ENCODE data around the gene TEX22. TPM values are rescaled to one million over a fixed set of nuclear protein-coding genes. Genes with fewer than 3 reads are reported as not detected.

The TEX22 gene
- total and polyA plus RNA-seq, 2 donors (not counting 1 experiment from before 2014, with no cell fraction given): 0.05 to 0.33 TPM

DNA sequence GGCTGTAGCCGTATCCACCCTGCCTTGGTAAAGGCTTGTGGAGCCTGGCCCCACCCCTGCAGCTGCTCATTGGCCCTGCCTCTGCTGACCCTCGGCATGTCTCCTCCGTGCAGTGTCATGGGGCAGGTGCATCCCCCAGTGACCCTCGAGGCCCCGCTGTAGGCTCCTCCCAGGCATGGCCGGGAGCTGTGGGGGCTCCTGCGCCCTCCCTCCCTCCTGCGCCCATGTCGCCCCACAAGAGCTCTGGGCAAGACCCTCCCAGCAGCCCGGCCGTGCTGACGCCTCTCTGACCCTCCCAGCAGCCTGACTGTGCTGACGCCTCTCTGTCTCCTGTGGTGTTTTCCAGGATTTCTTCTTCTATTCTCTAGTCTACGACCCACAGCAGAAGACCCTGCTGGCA is 55.5 kb downstream of the TEX22 start:
- no peak overlapping the region for H3K9ac ChIP-seq (ENCODE audit: insufficient read depth, low read length)
- no peak for DNase-seq (ENCODE audit: low read depth in 2 of 2)
- H3K4me3 ChIP-seq (replicated peaks in 1 of 4; ENCODE audit: control extremely low read depth in 1 of 4, insufficient read depth in 1 of 4, low read depth in 3 of 4, low read length in 4 of 4): no peak overlapping the region
- H3K9me3 ChIP-seq (ENCODE audit: control insufficient read depth, insufficient read depth, low read depth, low read length): no peaks in the 10 kb centered on the region
- no peak overlapping the region for H3K4me2 ChIP-seq (ENCODE audit: extremely low read depth, insufficient read depth, low read length)
- H2AFZ ChIP-seq (ENCODE audit: low read length): no peak overlapping the region
- TF ChIP-seq EZH2 (IDR thresholded peaks at IDR 0.05; ENCODE audit: low read length, missing control alignments): no peak
- TF ChIP-seq, protein P1, sequence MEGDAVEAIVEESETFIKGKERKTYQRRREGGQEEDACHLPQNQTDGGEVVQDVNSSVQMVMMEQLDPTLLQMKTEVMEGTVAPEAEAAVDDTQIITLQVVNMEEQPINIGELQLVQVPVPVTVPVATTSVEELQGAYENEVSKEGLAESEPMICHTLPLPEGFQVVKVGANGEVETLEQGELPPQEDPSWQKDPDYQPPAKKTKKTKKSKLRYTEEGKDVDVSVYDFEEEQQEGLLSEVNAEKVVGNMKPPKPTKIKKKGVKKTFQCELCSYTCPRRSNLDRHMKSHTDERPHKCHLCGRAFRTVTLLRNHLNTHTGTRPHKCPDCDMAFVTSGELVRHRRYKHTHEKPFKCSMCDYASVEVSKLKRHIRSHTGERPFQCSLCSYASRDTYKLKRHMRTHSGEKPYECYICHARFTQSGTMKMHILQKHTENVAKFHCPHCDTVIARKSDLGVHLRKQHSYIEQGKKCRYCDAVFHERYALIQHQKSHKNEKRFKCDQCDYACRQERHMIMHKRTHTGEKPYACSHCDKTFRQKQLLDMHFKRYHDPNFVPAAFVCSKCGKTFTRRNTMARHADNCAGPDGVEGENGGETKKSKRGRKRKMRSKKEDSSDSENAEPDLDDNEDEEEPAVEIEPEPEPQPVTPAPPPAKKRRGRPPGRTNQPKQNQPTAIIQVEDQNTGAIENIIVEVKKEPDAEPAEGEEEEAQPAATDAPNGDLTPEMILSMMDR (conservative IDR thresholded peaks at IDR 0.05 in 1 of 2, IDR thresholded peaks at IDR 0.05 in 1 of 2; ENCODE audit: low read depth in 1 of 2, low read length in 2 of 2): no peak
- H4K20me1 ChIP-seq (ENCODE audit: control insufficient read depth, extremely low read depth, insufficient read depth, low read length): no peaks in the 10 kb centered on the region
- no peaks in the 10 kb centered on the region for H3K4me1 ChIP-seq (ENCODE audit: control insufficient read depth, extremely low read depth, insufficient read depth, low read length)
- peaks cover 22% of the 10 kb centered on the region for H3K36me3 ChIP-seq (ENCODE audit: control insufficient read depth, insufficient read depth, low read length)
- no peaks in the 10 kb centered on the region for H3K27me3 ChIP-seq (ENCODE audit: control insufficient read depth, insufficient read depth, low read length)
- H3K79me2 ChIP-seq (ENCODE audit: control insufficient read depth, insufficient read depth, low read length): no peaks in the 10 kb centered on the region
- no peak overlapping the region for H3K27ac ChIP-seq (ENCODE audit: insufficient read depth, low read length)

DNA sequence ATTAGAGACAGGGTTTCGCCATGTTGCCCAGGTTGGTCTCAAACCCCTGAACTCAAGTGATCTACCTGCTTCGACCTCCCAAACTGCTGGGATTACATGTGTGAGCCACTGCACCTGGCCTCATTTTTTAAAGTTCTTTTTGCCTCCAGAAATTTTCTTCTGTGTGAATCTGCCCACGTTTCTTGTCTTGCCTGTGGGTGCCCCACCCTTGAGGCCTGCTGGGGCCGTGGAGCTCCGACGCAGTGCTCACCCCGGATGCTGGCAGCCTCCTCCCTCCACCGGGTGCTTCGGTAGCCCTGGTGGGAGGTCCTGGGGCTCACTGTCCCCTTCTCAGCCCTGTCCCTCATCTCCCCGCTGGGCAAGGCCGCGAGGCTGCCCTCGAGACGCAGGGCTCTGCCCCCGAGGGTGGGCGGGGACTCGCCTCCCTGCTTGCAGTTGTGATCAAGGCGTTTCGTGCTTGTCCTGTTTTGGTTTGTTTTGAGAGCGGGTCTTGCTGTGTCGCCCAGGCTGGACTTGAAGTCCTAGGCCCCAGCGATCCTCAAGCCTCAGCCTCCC is 56.8 kb downstream of the TEX22 start:
- no peak for DNase-seq (ENCODE audit: low read depth in 2 of 2)
- H3K79me2 ChIP-seq (ENCODE audit: control insufficient read depth, insufficient read depth, low read length): no peaks in the 10 kb centered on the region
- H4K20me1 ChIP-seq (ENCODE audit: control insufficient read depth, extremely low read depth, insufficient read depth, low read length): no peaks in the 10 kb centered on the region
- no peak overlapping the region for H3K9ac ChIP-seq (ENCODE audit: insufficient read depth, low read length)
- peaks cover 16% of the 10 kb centered on the region for H3K36me3 ChIP-seq (ENCODE audit: control insufficient read depth, insufficient read depth, low read length)
- no peaks in the 10 kb centered on the region for H3K9me3 ChIP-seq (ENCODE audit: control insufficient read depth, insufficient read depth, low read depth, low read length)
- TF ChIP-seq, protein P1 (conservative IDR thresholded peaks at IDR 0.05 in 1 of 2, IDR thresholded peaks at IDR 0.05 in 1 of 2; ENCODE audit: low read depth in 1 of 2, low read length in 2 of 2): no peak
- TF ChIP-seq EZH2 (IDR thresholded peaks at IDR 0.05; ENCODE audit: low read length, missing control alignments): no peak
- no peak overlapping the region for H3K4me2 ChIP-seq (ENCODE audit: extremely low read depth, insufficient read depth, low read length)
- no peak overlapping the region for H3K27ac ChIP-seq (ENCODE audit: insufficient read depth, low read length)
- H2AFZ ChIP-seq (ENCODE audit: low read length): no peak overlapping the region
- H3K4me1 ChIP-seq (ENCODE audit: control insufficient read depth, extremely low read depth, insufficient read depth, low read length): no peaks in the 10 kb centered on the region
- H3K27me3 ChIP-seq (ENCODE audit: control insufficient read depth, insufficient read depth, low read length): no peaks in the 10 kb centered on the region
- H3K4me3 ChIP-seq (replicated peaks in 1 of 4; ENCODE audit: control extremely low read depth in 1 of 4, insufficient read depth in 1 of 4, low read depth in 3 of 4, low read length in 4 of 4): no peak overlapping the region

DNA sequence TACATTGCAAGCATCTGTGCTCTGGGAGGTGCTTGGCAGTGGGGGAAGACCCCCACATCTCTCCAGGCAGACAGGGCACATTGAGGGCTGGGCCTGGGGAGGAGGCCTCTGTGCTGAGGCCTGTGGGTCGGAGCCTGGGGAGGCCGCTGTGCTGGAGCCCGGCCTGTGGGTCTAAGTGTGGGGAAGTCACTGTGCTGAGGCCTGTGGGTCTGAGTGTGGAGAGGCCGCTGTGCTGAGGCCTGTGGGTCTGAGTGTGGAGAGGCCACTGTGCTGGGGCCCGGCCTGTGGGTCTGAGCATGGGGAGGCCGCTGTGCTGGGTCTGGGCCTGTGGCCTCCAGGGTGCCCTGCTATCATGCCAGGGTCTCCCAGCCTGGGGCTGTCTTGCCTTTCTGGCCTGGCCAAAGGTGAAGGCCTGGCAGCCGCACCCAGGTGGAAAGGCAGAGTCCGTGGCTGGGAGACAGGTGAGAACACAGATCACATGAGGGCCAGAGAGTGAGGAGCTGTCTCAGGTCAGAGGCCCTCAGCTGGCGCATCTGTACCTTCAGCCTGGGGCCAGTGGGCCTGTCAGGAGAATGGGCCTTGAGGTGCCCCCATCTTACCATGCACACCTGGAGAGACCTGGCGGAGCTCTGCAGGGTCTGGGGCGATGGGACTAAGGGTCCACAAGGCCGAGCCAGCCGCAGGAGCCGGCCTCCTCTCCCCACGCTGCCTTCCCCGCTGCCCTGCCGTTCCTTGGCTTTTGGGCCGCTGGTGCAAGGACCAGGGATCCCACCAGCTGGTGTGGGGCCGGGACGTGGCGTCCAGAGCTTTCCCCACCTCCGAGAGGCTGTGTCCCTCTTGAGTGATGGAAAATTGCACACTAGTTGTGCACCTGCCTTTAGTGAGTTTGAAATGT is 57.7 kb downstream of the TEX22 start:
- H2AFZ ChIP-seq (ENCODE audit: low read length): no peak overlapping the region
- H3K9me3 ChIP-seq (ENCODE audit: control insufficient read depth, insufficient read depth, low read depth, low read length): no peaks in the 10 kb centered on the region
- H3K27ac ChIP-seq (ENCODE audit: insufficient read depth, low read length): no peak overlapping the region
- H3K27me3 ChIP-seq (ENCODE audit: control insufficient read depth, insufficient read depth, low read length): no peaks in the 10 kb centered on the region
- H3K36me3 ChIP-seq (ENCODE audit: control insufficient read depth, insufficient read depth, low read length): peaks cover 18% of the 10 kb centered on the region
- H3K79me2 ChIP-seq (ENCODE audit: control insufficient read depth, insufficient read depth, low read length): no peaks in the 10 kb centered on the region
- H3K9ac ChIP-seq (ENCODE audit: insufficient read depth, low read length): no peak overlapping the region
- no peak overlapping the region for H3K4me3 ChIP-seq (replicated peaks in 1 of 4; ENCODE audit: control extremely low read depth in 1 of 4, insufficient read depth in 1 of 4, low read depth in 3 of 4, low read length in 4 of 4)
- DNase-seq (ENCODE audit: low read depth in 2 of 2): no peak
- TF ChIP-seq, protein P1 (conservative IDR thresholded peaks at IDR 0.05 in 1 of 2, IDR thresholded peaks at IDR 0.05 in 1 of 2; ENCODE audit: low read depth in 1 of 2, low read length in 2 of 2): no peak
- no peak for TF ChIP-seq EZH2 (IDR thresholded peaks at IDR 0.05; ENCODE audit: low read length, missing control alignments)
- no peak overlapping the region for H3K4me2 ChIP-seq (ENCODE audit: extremely low read depth, insufficient read depth, low read length)
- H4K20me1 ChIP-seq (ENCODE audit: control insufficient read depth, extremely low read depth, insufficient read depth, low read length): no peaks in the 10 kb centered on the region
- no peaks in the 10 kb centered on the region for H3K4me1 ChIP-seq (ENCODE audit: control insufficient read depth, extremely low read depth, insufficient read depth, low read length)

Data from fibroblast of lung (primary cell).